MM.1S (cell line): Measurements from ENCODE around the gene TPM2.

Experiments used
- EZH2 ChIP-seq: fragments of 300-600 bp; sonication (generic); optimal IDR thresholded peaks from 2 replicates; pipeline ENCODE3; 2017; ENCODE audit warnings: low read depth, mild to moderate bottlenecking, antibody characterized with exemption, low read length, mixed read lengths
- EZH2phosphoT487 ChIP-seq: fragments of 300-600 bp; sonication (generic); IDR thresholded peaks from 2 replicates; pipeline ENCODE4 v1.6.1; 2018; ENCODE audit warnings: antibody characterized with exemption, low read length
- TF ChIP-seq, protein P1 (sequence below): fragments of 300-600 bp; sonication (generic); IDR thresholded peaks from 2 replicates; pipeline ENCODE4 v1.5.1; 2016; ENCODE audit warnings: antibody characterized with exemption, low read length, mixed read lengths

DNA sequence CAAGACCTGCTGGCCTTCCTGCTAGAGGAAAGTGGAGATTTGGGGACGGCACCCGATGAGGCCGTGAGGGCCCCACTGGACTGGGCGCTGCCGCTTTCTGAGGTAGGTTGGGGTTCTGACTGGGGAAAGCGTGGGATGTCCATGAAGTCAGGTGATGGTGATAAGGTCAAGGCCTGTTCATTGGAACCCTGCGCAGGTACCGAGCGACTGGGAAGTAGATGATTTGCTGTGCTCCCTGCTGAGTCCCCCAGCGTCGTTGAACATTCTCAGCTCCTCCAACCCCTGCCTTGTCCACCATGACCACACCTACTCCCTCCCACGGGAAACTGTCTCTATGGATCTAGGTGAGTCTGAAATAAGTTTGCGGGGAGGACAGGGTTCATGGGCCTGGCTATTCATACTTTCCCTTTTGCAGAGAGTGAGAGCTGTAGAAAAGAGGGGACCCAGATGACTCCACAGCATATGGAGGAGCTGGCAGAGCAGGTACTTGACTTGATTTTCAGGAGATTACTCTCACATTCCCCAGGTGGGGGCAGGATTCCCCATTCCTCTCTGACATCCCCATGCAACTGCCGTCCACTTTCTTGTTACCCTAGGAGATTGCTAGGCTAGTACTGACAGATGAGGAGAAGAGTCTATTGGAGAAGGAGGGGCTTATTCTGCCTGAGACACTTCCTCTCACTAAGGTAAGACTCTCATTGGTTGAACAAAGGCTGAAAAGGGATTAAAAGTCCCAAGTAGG, 43.2 kb upstream of the TPM2 start:
- TF ChIP-seq, protein P1, sequence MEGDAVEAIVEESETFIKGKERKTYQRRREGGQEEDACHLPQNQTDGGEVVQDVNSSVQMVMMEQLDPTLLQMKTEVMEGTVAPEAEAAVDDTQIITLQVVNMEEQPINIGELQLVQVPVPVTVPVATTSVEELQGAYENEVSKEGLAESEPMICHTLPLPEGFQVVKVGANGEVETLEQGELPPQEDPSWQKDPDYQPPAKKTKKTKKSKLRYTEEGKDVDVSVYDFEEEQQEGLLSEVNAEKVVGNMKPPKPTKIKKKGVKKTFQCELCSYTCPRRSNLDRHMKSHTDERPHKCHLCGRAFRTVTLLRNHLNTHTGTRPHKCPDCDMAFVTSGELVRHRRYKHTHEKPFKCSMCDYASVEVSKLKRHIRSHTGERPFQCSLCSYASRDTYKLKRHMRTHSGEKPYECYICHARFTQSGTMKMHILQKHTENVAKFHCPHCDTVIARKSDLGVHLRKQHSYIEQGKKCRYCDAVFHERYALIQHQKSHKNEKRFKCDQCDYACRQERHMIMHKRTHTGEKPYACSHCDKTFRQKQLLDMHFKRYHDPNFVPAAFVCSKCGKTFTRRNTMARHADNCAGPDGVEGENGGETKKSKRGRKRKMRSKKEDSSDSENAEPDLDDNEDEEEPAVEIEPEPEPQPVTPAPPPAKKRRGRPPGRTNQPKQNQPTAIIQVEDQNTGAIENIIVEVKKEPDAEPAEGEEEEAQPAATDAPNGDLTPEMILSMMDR: no peak
- TF ChIP-seq EZH2: no peak
- no peak for TF ChIP-seq EZH2phosphoT487
